ENCODE measurements around the gene NCMAP. TPM values are rescaled to one million over a fixed set of nuclear protein-coding genes. Genes with fewer than 3 reads are reported as not detected.

The NCMAP gene
- total and polyA plus RNA-seq, 2 of the 4 experiments (the other 2 are of a cell fraction), result not detected

DNA sequence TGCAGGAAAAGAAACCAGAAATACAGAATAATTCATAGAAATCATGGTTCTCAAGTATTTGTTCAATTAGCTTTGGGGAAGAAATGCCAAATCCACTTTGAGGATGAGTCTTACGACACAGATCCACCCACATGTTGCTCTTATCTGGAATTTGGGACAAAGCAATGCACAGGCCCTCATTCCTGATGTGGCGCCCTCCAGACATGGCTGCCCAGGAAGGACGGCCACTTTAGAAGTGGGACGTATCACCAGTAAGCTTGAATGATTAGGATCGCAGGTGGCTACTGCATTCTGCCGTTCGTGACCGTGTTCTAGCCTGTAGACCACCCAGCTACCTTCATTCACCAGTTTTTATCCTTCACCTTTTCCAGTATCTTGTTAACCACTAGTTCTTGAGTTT, 20.1 kb upstream of the NCMAP start:
- Histone ChIP-seq H3K14ac (replicated peaks; ENCODE audit: low read depth, low read length) (no peak overlapping the region), H3K4me3 (ENCODE audit: insufficient read depth, low read depth, low read length) (no peak overlapping the region), H3K27ac (ENCODE audit: insufficient read depth, low read length) (no peak overlapping the region), H3K18ac (ENCODE audit: low read depth, low read length) (no peak overlapping the region), H3K4me1 (ENCODE audit: control insufficient read depth, insufficient read depth, low read length) (no peaks in the 10 kb centered on the region; the same call in 1 of the 2 replicates), H3K9me1 (ENCODE audit: insufficient read depth, low read length) (no peaks in the 10 kb centered on the region; the same call in 1 of the 2 replicates), H3K36me3 (ENCODE audit: control insufficient read depth, insufficient read depth, low read length) (peaks cover 2% of the 10 kb centered on the region; the same call in 1 of the 2 replicates), H3K9me3 (ENCODE audit: control insufficient read depth, insufficient read depth, low read length) (no peaks in the 10 kb centered on the region), H3K4ac (ENCODE audit: low read depth, low read length) (no peak overlapping the region), H4K8ac (ENCODE audit: low read depth in 2 of 2, low read length in 2 of 2) (no peak overlapping the region), H2AFZ (replicated peaks; ENCODE audit: low read length, poor library complexity) (no peak overlapping the region), H3K23ac (ENCODE audit: low read depth, low read length) (no peak overlapping the region), H3K9ac (ENCODE audit: low read depth, low read length) (no peak overlapping the region), H2AK9ac (replicated peaks; ENCODE audit: low read depth, low read length, poor library complexity) (no peak overlapping the region), H4K20me1 (ENCODE audit: insufficient read depth, low read length) (no peaks in the 10 kb centered on the region), H2BK120ac (ENCODE audit: low read depth, low read length) (no peak overlapping the region), H2BK20ac (ENCODE audit: low read depth, low read length) (no peak overlapping the region), H3K27me3 (ENCODE audit: control insufficient read depth, insufficient read depth, low read length) (no peaks in the 10 kb centered on the region), H4K5ac (ENCODE audit: low read depth, low read length) (no peak overlapping the region), H3K4me2 (ENCODE audit: low read depth, low read length) (no peak overlapping the region), H3K56ac (ENCODE audit: extremely low read depth, insufficient read depth, low read length) (no peak overlapping the region), H2BK5ac (ENCODE audit: low read depth, low read length, poor library complexity, severe bottlenecking) (no peak overlapping the region), H4K91ac (ENCODE audit: insufficient read depth, low read depth, low read length) (no peak overlapping the region), H2AK5ac (ENCODE audit: low read depth, low read length) (no peak overlapping the region), H2BK15ac (ENCODE audit: low read depth, low read length) (no peak overlapping the region), H3K79me1 (ENCODE audit: low read depth in 1 of 2, low read length in 2 of 2) (no peaks in the 10 kb centered on the region)
- CTCF ChIA-PET, result interaction anchor here (0.6 to 0.7 kb wide), 3 partner anchors 24 to 214 kb away, joined by 3 read pairs; no protein-coding TSS in a partner anchor
- DNase-seq, result no peak
- in situ Hi-C loops (cut with MboI; ENCODE audit: low sequenced_read_pairs) (no loop called here), dilution Hi-C loops (cut with HindIII; ENCODE audit: low sequenced_read_pairs, unreplicated experiment) (no loop called here), intact Hi-C loops (cut with micrococcal nuclease) (loop anchor here (1.0 kb wide), 1 partner anchor 46 kb away; no protein-coding TSS in a partner anchor)
- ATAC-seq (ENCODE audit: low read depth), result no peak
- POLR2A ChIA-PET (ENCODE audit: unreplicated experiment), result no interaction called here
- peak; percentile 21; the same call in 1 of the 2 replicates for TF ChIP-seq CEBPB (IDR thresholded peaks at IDR 0.05; ENCODE audit: low read depth, low read length)
- no peak for TF ChIP-seq BHLHE40 (IDR thresholded peaks at IDR 0.05; ENCODE audit: low read depth, low read length)
- 91% methylated on average over 4 of the region's 8 CpGs; no CpG with 5 or more reads in 1 of the 2 experiments for WGBS, 2 experiments (ENCODE audit: extremely low coverage in 2 of 2, insufficient read length in 1 of 2)
- BruUV-seq (replicated peaks), result no TSS peak
